ENCODE results near the gene TRIM56.

- TF ChIP-seq CTCF (IDR thresholded peaks at IDR 0.05; ENCODE audit: low read depth, low read length) (no peak), MAX (IDR thresholded peaks at IDR 0.05; ENCODE audit: low read depth, low read length) (no peak), POLR2A (IDR thresholded peaks at IDR 0.05; ENCODE audit: extremely low read depth, insufficient read length) (no peak), MYC (IDR thresholded peaks at IDR 0.05; ENCODE audit: low read depth, low read length) (no peak)
Measured at GRCh38 chr7:101035941-101036340, 49.3 kb upstream of the TRIM56 start.
